GM12892 (cell line): Measurements from ENCODE around the gene ZDHHC13.
A peak's percentile ranks its signal among the peaks of the same experiment; 100 is the strongest.

Experiments used
- DNase-seq: peaks from one replicate; pipeline ENCODE4 v3.0.0; 2011; ENCODE audit not compliant: insufficient read length
- FAIRE-seq: peaks from 2 replicates; lab custom pipeline; 2011; peaks lifted over from hg19 to GRCh38; lab: Jason Lieb, UNC
- POLR2A ChIP-seq: IDR thresholded peaks from 2 replicates; pipeline ENCODE4 v1.6.1; 2011; ENCODE audit warnings: low read depth, low read length, control low read depth
- POLR2AphosphoS5 ChIP-seq: IDR thresholded peaks from 2 replicates; pipeline ENCODE4 v1.6.1; 2011; ENCODE audit warnings: low read depth, low read length, control low read depth
- TAF1 ChIP-seq: IDR thresholded peaks from 2 replicates; pipeline ENCODE4 v1.6.1; 2011; ENCODE audit warnings: low read depth, mild to moderate bottlenecking, control low read depth, low read length, borderline replicate concordance

ZDHHC13 gene

DNA sequence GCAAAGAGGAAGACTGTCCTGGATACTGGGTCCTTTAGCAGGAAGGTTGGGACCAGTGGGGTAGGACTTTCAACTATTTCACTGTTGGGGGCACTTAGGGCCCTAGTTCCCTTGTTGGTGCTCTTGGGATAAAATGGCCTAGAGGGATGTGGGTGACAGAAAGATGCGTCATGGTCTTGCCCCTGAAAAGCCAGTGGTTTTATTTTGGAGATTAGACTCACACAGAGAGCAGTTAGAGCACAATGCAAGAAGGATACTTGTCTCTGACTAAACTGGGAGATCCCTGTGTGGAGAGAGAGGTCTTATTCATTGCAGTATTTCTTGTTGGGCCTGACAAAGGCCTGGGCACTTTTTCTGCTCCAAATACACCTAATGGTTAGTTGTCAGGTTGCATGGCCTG is 33.8 kb upstream of the ZDHHC13 start:
- no peak for DNase-seq
- TF ChIP-seq POLR2AphosphoS5 (no peak), POLR2A (no peak), TAF1 (no peak)
- FAIRE-seq = no peak

DNA sequence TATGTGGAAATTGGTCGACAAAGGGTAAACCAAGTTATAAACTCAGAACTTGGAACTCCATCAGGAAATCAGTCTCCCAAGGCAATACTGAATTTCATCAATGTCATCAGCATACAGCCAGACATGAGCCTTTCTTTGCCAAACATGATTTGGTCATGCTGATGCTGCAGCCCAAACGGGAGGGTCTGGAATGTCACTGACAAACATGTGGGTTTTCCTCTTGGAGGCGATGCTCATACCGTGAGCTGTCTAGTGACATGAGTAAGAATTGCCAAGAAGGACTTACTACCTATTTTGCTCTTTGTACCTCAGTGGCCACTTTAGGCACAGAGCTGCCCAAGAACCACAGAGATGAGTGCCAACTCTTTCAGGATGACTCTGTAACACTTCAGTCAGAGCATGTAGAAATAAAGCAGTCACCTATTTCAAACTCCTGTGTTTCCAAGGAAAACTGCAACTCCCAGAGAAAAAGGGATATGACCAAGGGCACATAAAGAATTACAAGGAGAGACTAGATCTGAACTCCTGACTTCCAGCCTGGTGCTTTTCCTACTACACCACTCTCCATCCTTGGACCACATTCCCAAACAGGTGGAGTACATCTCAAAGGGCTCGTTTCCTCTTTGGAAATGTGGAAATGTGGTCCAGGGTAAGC is 32.2 kb upstream of the ZDHHC13 start:
- DNase-seq (no peak), FAIRE-seq (no peak)
- no peak for TF ChIP-seq TAF1
- TF ChIP-seq POLR2A = no peak
- no peak for TF ChIP-seq POLR2AphosphoS5

DNA sequence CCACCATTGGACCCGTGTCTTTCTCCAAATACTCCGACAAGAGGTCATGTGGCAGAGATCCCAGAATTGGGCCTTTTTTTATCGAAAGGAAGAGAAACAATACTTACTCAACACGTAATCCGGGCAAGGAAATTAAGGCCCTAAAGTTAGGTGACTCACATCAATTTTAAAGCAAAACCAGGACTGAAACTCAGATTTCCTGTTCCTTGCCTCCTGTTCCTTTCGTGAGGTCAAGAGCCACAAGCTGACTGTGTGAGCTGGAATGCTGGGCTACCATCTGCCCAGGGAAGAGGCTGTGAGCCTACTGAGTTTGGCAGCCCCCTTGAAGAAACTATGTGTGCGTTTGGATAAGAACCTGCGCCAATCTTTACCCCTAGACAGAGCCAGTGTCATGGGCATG is 29.3 kb upstream of the ZDHHC13 start:
- TF ChIP-seq POLR2A = no peak
- TF ChIP-seq TAF1 = no peak
- no peak for TF ChIP-seq POLR2AphosphoS5
- DNase-seq = no peak
- FAIRE-seq = no peak

DNA sequence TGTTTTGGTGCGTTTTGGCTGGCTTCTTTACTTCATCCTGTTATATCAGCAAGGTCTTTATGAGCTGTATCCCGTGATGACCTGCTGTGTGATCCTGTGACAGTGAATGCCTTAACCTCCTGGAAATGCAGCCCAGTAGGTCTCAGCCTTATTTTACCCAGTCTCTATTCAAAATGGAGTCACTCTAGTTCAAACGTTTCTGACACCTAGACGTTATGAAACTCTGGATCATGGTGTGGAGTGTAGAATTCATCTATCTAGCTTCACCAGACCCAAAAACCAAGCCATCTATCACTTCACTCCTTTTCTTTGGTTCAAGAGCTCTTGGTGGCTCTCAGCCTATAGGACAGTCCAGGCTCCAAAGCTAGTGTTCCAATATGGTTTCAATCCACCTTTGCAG is 28.2 kb upstream of the ZDHHC13 start:
- TF ChIP-seq TAF1 (no peak), POLR2AphosphoS5 (no peak), POLR2A (no peak)
- DNase-seq = no peak

DNA sequence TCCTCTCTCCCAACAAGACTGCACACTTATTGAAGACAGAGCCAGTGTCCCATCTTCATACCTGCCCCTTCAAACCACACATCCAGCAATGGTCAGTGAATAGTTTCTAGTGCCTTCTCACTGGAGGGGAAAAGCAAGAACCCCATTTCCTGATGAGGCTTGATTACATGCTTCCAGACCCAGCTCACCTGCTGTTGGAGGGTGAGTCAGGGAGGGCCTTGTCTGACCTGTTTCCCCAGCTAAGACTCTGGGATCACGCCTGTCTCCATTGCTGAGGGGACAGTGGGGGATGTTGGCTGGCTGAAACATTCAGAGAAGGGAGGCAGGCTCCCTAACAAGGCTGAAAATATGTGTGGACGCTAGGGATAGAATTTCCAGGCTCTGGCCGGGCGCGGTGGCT is 27.5 kb upstream of the ZDHHC13 start:
- no peak for DNase-seq
- TF ChIP-seq TAF1 (no peak), POLR2A (no peak), POLR2AphosphoS5 (no peak)
- FAIRE-seq = no peak

More for the DNA sequence above, 28.2 kb upstream of the ZDHHC13 start:
- FAIRE-seq = no peak

DNA sequence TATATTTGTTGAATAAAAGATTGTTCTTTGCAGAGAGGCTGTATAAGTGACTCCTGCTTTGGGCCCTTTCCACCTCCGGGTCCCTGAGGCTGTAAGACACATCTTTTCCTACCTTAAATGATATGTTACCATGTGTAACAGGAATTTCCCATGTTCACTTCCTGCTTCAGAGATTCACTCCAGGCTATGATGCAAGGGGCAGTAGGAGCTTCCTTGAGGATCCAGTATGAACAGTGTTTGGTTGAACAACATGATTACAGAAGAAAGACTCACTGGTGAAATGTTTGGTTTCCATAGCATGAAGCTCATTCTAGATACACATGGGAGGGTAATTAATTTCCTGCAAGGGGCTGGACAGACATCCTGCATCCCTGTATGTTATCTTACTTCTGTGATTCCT is 25.6 kb upstream of the ZDHHC13 start:
- DNase-seq (no peak), FAIRE-seq (no peak)
- no peak for TF ChIP-seq POLR2A

DNA sequence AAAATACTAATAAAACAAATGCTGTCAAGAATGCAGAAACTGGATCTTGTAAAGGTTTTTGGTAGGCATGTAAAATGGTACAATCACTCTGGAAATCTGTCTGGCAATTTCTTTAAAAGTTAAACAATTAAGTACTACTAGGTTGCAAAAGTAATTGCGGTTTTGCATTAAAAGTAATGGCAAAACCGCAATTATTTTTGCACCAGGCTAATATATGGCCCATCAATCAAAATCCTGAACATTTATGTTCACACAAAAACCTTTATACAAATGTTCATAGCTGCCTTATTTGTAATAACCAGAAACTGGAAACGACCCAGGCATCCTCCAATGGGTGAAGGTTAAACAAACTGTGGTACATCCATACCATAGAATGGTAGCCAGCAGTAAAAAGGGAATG is 24.6 kb upstream of the ZDHHC13 start:
- FAIRE-seq (no peak), DNase-seq (no peak)
- no peak for TF ChIP-seq POLR2A
- TF ChIP-seq TAF1 = no peak
- no peak for TF ChIP-seq POLR2AphosphoS5

DNA sequence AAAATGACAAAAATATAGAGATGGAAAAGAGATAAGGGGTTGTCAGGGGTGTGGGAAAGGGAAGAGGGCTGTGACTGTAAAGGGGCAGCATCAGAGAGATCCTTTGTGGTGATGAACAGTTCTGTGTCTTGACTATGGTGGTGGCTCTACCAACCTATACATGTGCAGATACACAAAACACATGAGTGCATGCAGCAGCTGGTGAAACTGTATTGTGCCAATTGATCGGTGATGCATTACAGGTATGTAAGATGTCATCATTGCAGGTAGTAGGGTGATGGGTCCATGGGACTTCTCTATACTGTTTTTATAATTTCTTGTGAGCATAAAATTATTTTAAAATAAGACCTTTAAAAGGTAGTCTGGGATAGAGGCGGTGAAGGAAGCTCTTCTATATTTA is 24.1 kb upstream of the ZDHHC13 start:
- no peak for TF ChIP-seq TAF1
- no peak for TF ChIP-seq POLR2AphosphoS5
- no peak for TF ChIP-seq POLR2A
- FAIRE-seq (no peak), DNase-seq (no peak)

DNA sequence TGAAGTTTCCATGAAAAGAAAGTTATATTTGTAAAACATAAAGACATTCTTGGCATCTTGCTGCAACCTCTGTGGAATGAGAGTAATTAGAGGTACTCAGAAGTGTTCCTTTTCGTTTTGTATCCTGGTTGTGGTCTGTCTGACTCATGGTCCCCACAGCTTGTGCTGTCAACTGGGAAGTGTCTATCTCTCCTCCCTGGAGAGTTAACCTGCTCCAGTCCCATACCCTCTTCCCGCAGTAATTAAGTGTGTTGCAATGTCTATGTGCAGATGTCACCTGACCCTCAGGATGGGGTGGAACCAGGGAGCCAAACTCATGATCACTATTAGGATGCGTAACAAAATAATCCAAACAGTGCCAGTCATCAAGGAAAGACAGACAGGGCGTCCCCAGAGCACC is 23.0 kb upstream of the ZDHHC13 start:
- DNase-seq = no peak
- FAIRE-seq = peak; percentile 54
- TF ChIP-seq TAF1 = no peak
- TF ChIP-seq POLR2AphosphoS5 = no peak
- no peak for TF ChIP-seq POLR2A

DNA sequence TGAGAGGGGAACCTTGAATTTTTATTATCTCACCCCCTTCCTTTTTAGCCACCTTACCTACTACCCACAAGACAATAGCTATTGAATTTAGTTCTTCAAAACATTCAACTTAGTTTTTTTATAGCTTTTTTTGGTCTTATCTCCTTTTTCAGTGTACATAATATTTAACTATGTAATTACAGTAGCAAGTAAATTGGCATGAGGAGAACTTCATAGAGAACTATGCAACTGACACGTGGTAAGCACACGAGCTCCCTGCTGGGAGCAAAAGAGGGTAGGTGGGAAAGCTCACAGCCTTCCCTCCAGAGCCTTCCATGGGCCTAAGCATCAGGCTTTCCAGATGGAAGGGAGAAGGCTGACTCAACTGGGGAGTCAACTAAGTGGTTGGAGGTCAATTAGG is 22.1 kb upstream of the ZDHHC13 start:
- FAIRE-seq = no peak
- TF ChIP-seq POLR2A (no peak), TAF1 (no peak), POLR2AphosphoS5 (no peak)

DNA sequence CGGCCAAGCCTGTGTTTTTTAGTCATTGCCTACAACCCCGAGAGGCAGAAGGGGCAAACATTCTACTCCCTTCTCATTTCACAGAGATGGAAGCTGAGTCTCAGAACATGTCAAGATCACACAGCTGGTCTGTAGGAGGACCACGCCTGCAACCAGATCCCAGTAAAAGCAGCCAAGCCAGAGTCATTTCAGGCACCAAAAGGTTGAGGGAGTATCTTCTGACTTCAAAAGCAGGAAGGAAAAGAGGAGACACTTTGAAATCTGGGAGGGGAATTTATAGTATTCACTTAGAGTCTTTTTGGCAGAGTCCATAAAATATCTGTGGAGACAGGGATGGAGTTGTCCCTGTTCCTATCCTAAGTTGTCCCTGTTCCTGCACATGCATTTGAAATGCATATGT is 17.9 kb upstream of the ZDHHC13 start:
- TF ChIP-seq POLR2A (no peak), TAF1 (no peak), POLR2AphosphoS5 (no peak)
- FAIRE-seq (no peak), DNase-seq (no peak)

More for the DNA sequence above, 22.1 kb upstream of the ZDHHC13 start:
- no peak for DNase-seq

DNA sequence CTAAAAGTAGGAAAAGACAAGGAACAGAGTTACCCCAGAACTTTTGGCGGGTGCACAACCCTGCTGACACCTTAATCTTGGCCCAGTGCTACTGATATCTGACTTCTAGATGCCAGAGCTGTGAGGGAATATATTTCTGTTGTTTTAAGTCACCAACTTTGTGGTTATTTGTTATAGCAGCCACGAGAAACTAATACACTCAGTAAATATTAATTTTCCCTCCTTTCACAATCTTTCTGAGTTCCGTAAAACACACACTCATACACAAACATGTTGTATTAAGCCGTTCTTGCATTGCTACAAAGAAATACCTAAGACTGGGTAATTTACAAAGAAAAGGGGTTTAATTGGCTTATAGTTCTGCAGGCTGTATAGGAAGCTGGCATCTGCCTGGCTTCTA is 16.1 kb upstream of the ZDHHC13 start:
- TF ChIP-seq TAF1 (no peak), POLR2AphosphoS5 (no peak), POLR2A (no peak)
- DNase-seq = no peak
- FAIRE-seq = no peak
